SK-N-SH (cell line): ENCODE measurements around the gene MROH7. TPM values are rescaled to one million over a fixed set of nuclear protein-coding genes. Genes with fewer than 3 reads are reported as not detected.

ENCODE experiments used
- CTCF ChIA-PET: fragments of 300-600, 350-600 bp; formaldehyde crosslinking; extraction: SDS; loops from one replicate; lab custom pipeline; 2021; lab: Yijun Ruan, JAX
- POLR2A ChIA-PET: fragments of 350-600 bp; sonication (Branson Sonifier 250); formaldehyde crosslinking; extraction: SDS; loops from one replicate; lab custom pipeline; 2020; ENCODE audit warnings: antibody characterized with exemption, inconsistent platforms; lab: Yijun Ruan, JAX
- DNase-seq: peaks from one replicate; pipeline ENCODE4 v3.0.0; 2012
- H2AFZ ChIP-seq: fragments of 200-600 bp; sonication (generic); 2 replicates; pipeline ENCODE4 v1.8.1; 2016; ENCODE audit warnings: antibody characterized with exemption, mild to moderate bottlenecking, low read depth
- H3F3A ChIP-seq: fragments of 200-600 bp; sonication (generic); replicated peaks from 2 replicates; pipeline ENCODE3; 2016; ENCODE audit warnings: antibody characterized with exemption, mild to moderate bottlenecking; ENCODE audit not compliant: insufficient read depth
- H3K27ac ChIP-seq, 2 experiments: fragments of 200-500 bp in 1 of 2; fragments of 200-600 bp in 1 of 2; sonication (Bioruptor generic) in 1 of 2; sonication (generic), shearing (Covaris generic) in 1 of 2; 2 replicates each; pipeline versions ENCODE4 v1.5.1 to v1.6.1; 2014 to 2016; ENCODE audit warnings: low read depth in 2 of 2, inconsistent platforms in 1 of 2, low read length in 1 of 2, mild to moderate bottlenecking in 1 of 2, mixed read lengths in 1 of 2
- H3K27me3 ChIP-seq: fragments of 200-600 bp; sonication (generic), shearing (Covaris generic); 2 replicates; pipeline ENCODE4 v1.6.1; 2016; ENCODE audit warnings: mixed run types; ENCODE audit not compliant: insufficient read depth
- H3K36me3 ChIP-seq, 2 experiments: fragments of 200-500 bp in 1 of 2; fragments of 200-600 bp in 1 of 2; sonication (Bioruptor generic) in 1 of 2; sonication (generic) in 1 of 2; replicated peaks in 1 of 2; 2 replicates each; pipeline versions ENCODE3 to v1.5.1; 2014 to 2016; ENCODE audit warnings: low read length in 1 of 2, mild to moderate bottlenecking in 1 of 2; ENCODE audit not compliant: insufficient read depth in 2 of 2, control insufficient read depth in 1 of 2
- H3K4me1 ChIP-seq, 2 experiments: fragments of 200-500 bp in 1 of 2; fragments of 200-600 bp in 1 of 2; sonication (Bioruptor generic) in 1 of 2; sonication (generic), shearing (Covaris generic) in 1 of 2; 2 replicates each; pipeline versions ENCODE4 v1.5.1 to v1.6.1; 2014 to 2016; ENCODE audit warnings: low read depth in 1 of 2, low read length in 1 of 2, mixed run types in 1 of 2; ENCODE audit not compliant: insufficient read depth in 2 of 2, control insufficient read depth in 1 of 2
- H3K4me2 ChIP-seq: fragments of 200-600 bp; sonication (generic), shearing (Covaris generic); 2 replicates; pipeline ENCODE4 v1.6.1; 2017; ENCODE audit warnings: mixed run types
- H3K4me3 ChIP-seq, 2 experiments: fragments of 200-500 bp in 1 of 2; fragments of 200-600 bp in 1 of 2; sonication (Bioruptor generic) in 1 of 2; sonication (generic), shearing (Covaris generic) in 1 of 2; 2 replicates each; pipeline versions ENCODE4 v1.5.1 to v1.8.1; 2014 to 2016; ENCODE audit warnings: low read depth in 2 of 2, inconsistent platforms in 1 of 2, low read length in 1 of 2, mild to moderate bottlenecking in 1 of 2, mixed read lengths in 1 of 2, moderate library complexity in 1 of 2
- H3K79me2 ChIP-seq: fragments of 200-600 bp; sonication (generic); 2 replicates; pipeline ENCODE4 v1.8.1; 2017; ENCODE audit warnings: mild to moderate bottlenecking; ENCODE audit not compliant: insufficient read depth
- H3K9ac ChIP-seq: fragments of 200-600 bp; sonication (generic); 2 replicates; pipeline ENCODE4 v1.6.1; 2017; ENCODE audit warnings: mixed run types
- H3K9me2 ChIP-seq: fragments of 200-600 bp; sonication (generic); 2 replicates; pipeline ENCODE4 v1.6.1; 2017; ENCODE audit warnings: mixed run types
- H3K9me3 ChIP-seq: fragments of 200-600 bp; sonication (generic); 2 replicates; pipeline ENCODE4 v1.6.1; 2017; ENCODE audit warnings: mixed run types, mild to moderate bottlenecking, moderate library complexity
- H4K20me1 ChIP-seq: fragments of 200-600 bp; sonication (generic); 2 replicates; pipeline ENCODE4 v1.6.1; 2017; ENCODE audit warnings: mild to moderate bottlenecking, mixed run types; ENCODE audit not compliant: insufficient read depth
- CHD2 ChIP-seq: fragments of 150-350 bp; IDR thresholded peaks from 2 replicates; pipeline ENCODE4 v1.6.1; 2018; ENCODE audit warnings: low read length; ENCODE audit not compliant: partially characterized antibody
- EP300 ChIP-seq, 2 experiments: IDR thresholded peaks; 2 replicates each; pipeline versions ENCODE4 v1.4.0 to v1.6.1; 2012; ENCODE audit warnings: borderline replicate concordance in 1 of 2, low read depth in 1 of 2, low read length in 1 of 2
- FOSL2 ChIP-seq: IDR thresholded peaks from 2 replicates; pipeline ENCODE4 v1.4.0; 2012; ENCODE audit warnings: low read depth, mild to moderate bottlenecking, moderate library complexity, borderline replicate concordance
- FOXJ3 ChIP-seq: sonication (generic); formaldehyde crosslinking; IDR thresholded peaks from 2 replicates; pipeline ENCODE4 v1.5.1; 2020; ENCODE audit warnings: mild to moderate bottlenecking, missing genetic modification reagents
- GABPA ChIP-seq: IDR thresholded peaks from 2 replicates; pipeline ENCODE4 v1.4.0; 2012; ENCODE audit warnings: low read depth, mild to moderate bottlenecking
- GATA2 ChIP-seq: sonication (generic); formaldehyde crosslinking; IDR thresholded peaks from 2 replicates; pipeline ENCODE4 v1.5.0; 2020; ENCODE audit warnings: mild to moderate bottlenecking, missing genetic modification reagents
- JUND ChIP-seq: IDR thresholded peaks from 2 replicates; pipeline ENCODE4 v1.4.0; 2012
- MEF2A ChIP-seq: IDR thresholded peaks from 2 replicates; pipeline ENCODE4 v1.4.0; 2012; ENCODE audit warnings: low read depth, borderline replicate concordance
- MXI1 ChIP-seq: IDR thresholded peaks from 2 replicates; pipeline ENCODE4 v1.6.1; 2012; ENCODE audit warnings: mild to moderate bottlenecking, low read depth, low read length, improper control_type of control experiment
- NFIC ChIP-seq: IDR thresholded peaks from 2 replicates; pipeline ENCODE4 v1.4.0; 2012; ENCODE audit warnings: borderline replicate concordance
- POLR2AphosphoS5 ChIP-seq: IDR thresholded peaks from 2 replicates; pipeline ENCODE4 v1.6.1; 2012; ENCODE audit warnings: low read depth, low read length
- RCOR1 ChIP-seq: fragments of 150-350 bp; IDR thresholded peaks from 2 replicates; pipeline ENCODE4 v1.6.1; 2017; ENCODE audit warnings: antibody characterized with exemption, low read length
- SIN3A ChIP-seq: IDR thresholded peaks from 2 replicates; pipeline ENCODE4 v1.6.1; 2012; ENCODE audit warnings: low read depth, mild to moderate bottlenecking, low read length, moderate library complexity, borderline replicate concordance
- SMC3 ChIP-seq: IDR thresholded peaks from 2 replicates; pipeline ENCODE4 v1.6.1; 2012; ENCODE audit warnings: low read depth, low read length, improper control_type of control experiment
- TAF1 ChIP-seq: IDR thresholded peaks from 2 replicates; pipeline ENCODE4 v1.6.1; 2012; ENCODE audit warnings: low read depth, mild to moderate bottlenecking, low read length, moderate library complexity, borderline replicate concordance
- TEAD4 ChIP-seq: IDR thresholded peaks from 2 replicates; pipeline ENCODE4 v1.4.0; 2012; ENCODE audit warnings: mild to moderate bottlenecking, borderline replicate concordance; ENCODE audit not compliant: insufficient read depth
- YY1 ChIP-seq: IDR thresholded peaks from 2 replicates; pipeline ENCODE4 v1.4.0; 2012; ENCODE audit warnings: low read depth, mild to moderate bottlenecking
- WGBS: methylation state at CpG from one replicate; pipeline ENCODE4 v1.1.6; 2017; ENCODE audit warnings: low lambda C conversion rate; 5-methylcytosine and 5-hydroxymethylcytosine counted together
- polyA plus RNA-seq, 3 experiments: library from polyadenylated mRNA; depleted of rRNA; stranded (reverse); fragments of >200 nt; gene quantifications; 2 replicates each; pipeline ENCODE4 v1.2.3, GENCODE V29; 2012
- TF ChIP-seq, protein P1 (sequence below): fragments of 150-350 bp; IDR thresholded peaks from 2 replicates; pipeline ENCODE4 v1.6.1; 2016; ENCODE audit warnings: mild to moderate bottlenecking, low read depth, low read length
- TF ChIP-seq, protein P2 (sequence below): IDR thresholded peaks from 2 replicates; pipeline ENCODE4 v1.6.1; 2012; ENCODE audit warnings: mild to moderate bottlenecking, low read depth, low read length, moderate library complexity

Gene MROH7
- polyA plus RNA-seq, 1 of the 3 experiments (the other 2 are of a cell fraction), result 0.51 TPM

DNA sequence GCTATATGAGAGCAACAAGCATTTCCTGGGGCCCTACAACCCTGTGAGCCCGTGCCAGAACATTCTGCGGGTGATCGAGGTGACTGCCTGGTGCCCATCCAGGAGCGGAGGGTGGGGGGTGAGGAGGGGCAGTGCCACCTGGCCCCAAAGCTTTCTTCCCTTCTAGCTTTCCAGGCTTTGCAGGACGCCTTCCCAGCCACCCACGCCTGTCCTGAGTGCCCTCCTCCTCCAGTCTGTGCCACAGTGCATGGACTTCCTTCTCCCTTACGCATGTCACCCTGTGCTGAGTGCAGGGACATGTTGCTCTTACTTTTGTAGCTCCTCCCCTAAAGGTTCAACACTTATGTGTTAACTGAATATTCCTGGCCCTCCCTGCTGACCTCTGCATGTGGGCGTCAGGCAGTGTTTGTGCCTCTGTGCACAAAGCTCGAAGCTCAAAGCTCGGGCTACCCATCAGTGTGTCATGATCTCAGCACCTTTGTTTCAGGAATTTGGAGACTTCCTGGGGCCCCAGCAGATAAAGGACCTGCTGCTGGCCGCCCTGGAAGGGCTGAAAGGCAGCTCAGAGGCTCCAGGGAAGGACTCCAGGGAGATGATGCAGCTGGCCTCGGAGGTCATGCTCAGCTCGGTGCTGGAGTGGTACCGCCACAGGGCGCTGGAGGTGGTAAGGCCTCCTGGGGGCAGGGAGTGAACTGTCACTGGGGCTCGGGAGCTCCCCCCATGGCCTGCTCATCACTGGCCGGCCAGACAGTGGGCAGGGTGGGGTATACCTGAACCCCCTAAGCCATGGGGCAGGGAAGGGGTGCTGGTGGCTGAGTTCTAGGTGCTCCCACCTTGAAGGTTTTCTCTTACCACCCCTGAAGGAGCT, 37.4 kb downstream of the MROH7 start (continued):
- TF ChIP-seq, protein P1, sequence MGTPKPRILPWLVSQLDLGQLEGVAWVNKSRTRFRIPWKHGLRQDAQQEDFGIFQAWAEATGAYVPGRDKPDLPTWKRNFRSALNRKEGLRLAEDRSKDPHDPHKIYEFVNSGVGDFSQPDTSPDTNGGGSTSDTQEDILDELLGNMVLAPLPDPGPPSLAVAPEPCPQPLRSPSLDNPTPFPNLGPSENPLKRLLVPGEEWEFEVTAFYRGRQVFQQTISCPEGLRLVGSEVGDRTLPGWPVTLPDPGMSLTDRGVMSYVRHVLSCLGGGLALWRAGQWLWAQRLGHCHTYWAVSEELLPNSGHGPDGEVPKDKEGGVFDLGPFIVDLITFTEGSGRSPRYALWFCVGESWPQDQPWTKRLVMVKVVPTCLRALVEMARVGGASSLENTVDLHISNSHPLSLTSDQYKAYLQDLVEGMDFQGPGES, result no peak
- TF ChIP-seq, all 33 proteins: peak for 0

DNA sequence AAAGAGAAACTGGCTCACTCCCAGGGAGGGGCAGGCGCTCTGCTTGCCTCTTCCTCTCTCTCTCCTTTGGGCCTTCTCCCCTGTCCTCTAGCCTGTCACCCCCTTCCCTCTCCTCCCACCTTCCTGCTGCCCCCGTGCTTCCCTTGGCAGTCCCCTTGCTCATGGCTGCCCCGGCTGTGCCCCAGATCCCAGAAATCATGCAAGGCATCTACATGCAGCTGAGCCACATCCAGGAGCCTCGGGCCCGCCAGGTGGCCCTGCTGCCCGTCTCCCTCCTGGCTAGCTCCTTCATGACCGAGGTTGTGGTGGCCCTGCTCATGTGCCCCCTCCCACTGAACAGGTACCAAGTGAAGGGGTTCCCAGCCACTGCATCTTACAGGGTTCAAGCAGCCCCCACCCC, 38.1 kb downstream of the MROH7 start:
- Histone ChIP-seq H3F3A (no peaks in the 10 kb centered on the region), H3K9ac (no peak overlapping the region), H3K27me3 (no peaks in the 10 kb centered on the region), H2AFZ (no peak overlapping the region), H3K4me3 (no peak overlapping the region), H4K20me1 (no peaks in the 10 kb centered on the region), H3K9me3 (no peaks in the 10 kb centered on the region), H3K4me1 (no peaks in the 10 kb centered on the region; a peak in 1 of 4 replicates), H3K79me2 (no peaks in the 10 kb centered on the region), H3K4me2 (no peak overlapping the region), H3K9me2 (no peaks in the 10 kb centered on the region), H3K27ac (no peak overlapping the region), H3K36me3 (no peaks in the 10 kb centered on the region)
- DNase-seq, result no peak
- CTCF ChIA-PET, result interaction anchor here (3.4 kb wide), 1 partner anchor 112 kb away, joined by 11 read pairs; no protein-coding TSS in a partner anchor
- TF ChIP-seq CHD2, result no peak
- TF ChIP-seq RCOR1, result no peak
- POLR2A ChIA-PET, result no interaction called here
- 59% methylated on average over 4 of the region's 7 CpGs for WGBS

DNA sequence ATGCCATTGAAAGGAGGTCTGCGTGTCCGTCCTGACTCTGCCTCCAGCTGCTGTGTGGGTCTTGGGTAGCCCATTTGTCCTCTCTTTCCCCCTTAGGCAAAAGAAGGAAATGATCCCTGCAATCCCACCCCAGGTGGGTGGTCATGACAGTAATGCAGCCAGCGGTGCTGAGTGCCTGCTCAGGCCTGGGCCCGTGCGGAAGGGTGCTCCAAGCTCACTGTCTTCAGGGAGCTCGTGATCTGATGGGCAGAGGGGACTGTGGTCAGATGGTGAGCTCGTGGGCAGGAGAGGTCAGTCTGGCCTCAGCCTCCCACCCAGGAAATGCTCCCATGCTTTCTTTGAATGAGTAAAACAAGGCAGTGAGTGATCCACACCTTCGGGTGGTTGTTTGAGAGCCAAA, 38.8 kb downstream of the MROH7 start:
- Histone ChIP-seq H3K36me3 (no peaks in the 10 kb centered on the region), H3K9me2 (no peaks in the 10 kb centered on the region), H3F3A (no peaks in the 10 kb centered on the region), H4K20me1 (no peaks in the 10 kb centered on the region), H3K27me3 (no peaks in the 10 kb centered on the region), H3K9me3 (no peaks in the 10 kb centered on the region), H3K79me2 (no peaks in the 10 kb centered on the region), H3K27ac (no peak overlapping the region), H3K4me1 (no peaks in the 10 kb centered on the region; a peak in 1 of 4 replicates), H3K4me2 (no peak overlapping the region), H3K4me3 (no peak overlapping the region), H2AFZ (no peak overlapping the region), H3K9ac (no peak overlapping the region)
- WGBS, result 61% methylated on average over 4 of the region's 8 CpGs
- TF ChIP-seq FOSL2 (no peak), YY1 (no peak), TAF1 (no peak), TEAD4 (no peak), MXI1 (no peak), MEF2A (no peak), FOXJ3 (CRISPR knock-in tag) (no peak), SMC3 (no peak), EP300 (IDR thresholded peaks at IDR 0.05; ENCODE audit: borderline replicate concordance in 1 of 2, low read depth in 1 of 2, low read length in 1 of 2) (no peak), GATA2 (no peak), SIN3A (no peak), POLR2AphosphoS5 (no peak), JUND (no peak), NFIC (no peak), GABPA (no peak)
- TF ChIP-seq, protein P1, result no peak
- TF ChIP-seq, protein P2, sequence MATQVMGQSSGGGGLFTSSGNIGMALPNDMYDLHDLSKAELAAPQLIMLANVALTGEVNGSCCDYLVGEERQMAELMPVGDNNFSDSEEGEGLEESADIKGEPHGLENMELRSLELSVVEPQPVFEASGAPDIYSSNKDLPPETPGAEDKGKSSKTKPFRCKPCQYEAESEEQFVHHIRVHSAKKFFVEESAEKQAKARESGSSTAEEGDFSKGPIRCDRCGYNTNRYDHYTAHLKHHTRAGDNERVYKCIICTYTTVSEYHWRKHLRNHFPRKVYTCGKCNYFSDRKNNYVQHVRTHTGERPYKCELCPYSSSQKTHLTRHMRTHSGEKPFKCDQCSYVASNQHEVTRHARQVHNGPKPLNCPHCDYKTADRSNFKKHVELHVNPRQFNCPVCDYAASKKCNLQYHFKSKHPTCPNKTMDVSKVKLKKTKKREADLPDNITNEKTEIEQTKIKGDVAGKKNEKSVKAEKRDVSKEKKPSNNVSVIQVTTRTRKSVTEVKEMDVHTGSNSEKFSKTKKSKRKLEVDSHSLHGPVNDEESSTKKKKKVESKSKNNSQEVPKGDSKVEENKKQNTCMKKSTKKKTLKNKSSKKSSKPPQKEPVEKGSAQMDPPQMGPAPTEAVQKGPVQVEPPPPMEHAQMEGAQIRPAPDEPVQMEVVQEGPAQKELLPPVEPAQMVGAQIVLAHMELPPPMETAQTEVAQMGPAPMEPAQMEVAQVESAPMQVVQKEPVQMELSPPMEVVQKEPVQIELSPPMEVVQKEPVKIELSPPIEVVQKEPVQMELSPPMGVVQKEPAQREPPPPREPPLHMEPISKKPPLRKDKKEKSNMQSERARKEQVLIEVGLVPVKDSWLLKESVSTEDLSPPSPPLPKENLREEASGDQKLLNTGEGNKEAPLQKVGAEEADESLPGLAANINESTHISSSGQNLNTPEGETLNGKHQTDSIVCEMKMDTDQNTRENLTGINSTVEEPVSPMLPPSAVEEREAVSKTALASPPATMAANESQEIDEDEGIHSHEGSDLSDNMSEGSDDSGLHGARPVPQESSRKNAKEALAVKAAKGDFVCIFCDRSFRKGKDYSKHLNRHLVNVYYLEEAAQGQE, result no peak
- DNase-seq, result no peak
- CTCF ChIA-PET, result interaction anchor here (1.6 to 3.4 kb wide), 2 partner anchors 8 to 111 kb away, joined by 5 to 11 read pairs; no protein-coding TSS in a partner anchor
- POLR2A ChIA-PET, result interaction anchor here (0.6 kb wide), 1 partner anchor 38 kb away, joined by 3 read pairs; no protein-coding TSS in a partner anchor
